ENCODE measurements around the gene IPP.
"Not testable (repeated sequence)": the region's sequence is repeated elsewhere in the genome, so short reads cannot be mapped to it uniquely, and the experiment has no call there.

Gene IPP

GRCh38 chr1:45739641-45740156, 10.8 kb downstream of the IPP start:
- not testable (repeated sequence) for H2AK5ac ChIP-seq (ENCODE audit: low read length); H4K8ac ChIP-seq (ENCODE audit: low read depth, low read length); H3K4ac ChIP-seq (ENCODE audit: low read depth, low read length); H4K12ac ChIP-seq (ENCODE audit: low read depth, low read length); H3K36me3 ChIP-seq (ENCODE audit: control insufficient read depth in 1 of 2, insufficient read depth in 2 of 2, low read length in 2 of 2); H3K79me1 ChIP-seq (ENCODE audit: low read length); H2BK120ac ChIP-seq (ENCODE audit: insufficient read depth, low read length, poor library complexity); H3K27me3 ChIP-seq (ENCODE audit: insufficient read depth, low read length); H3K18ac ChIP-seq (ENCODE audit: low read length); H3K14ac ChIP-seq (ENCODE audit: low read length); H3K23ac ChIP-seq (ENCODE audit: low read length); H2BK12ac ChIP-seq (ENCODE audit: low read length); H4K91ac ChIP-seq (ENCODE audit: low read depth, low read length); H3K4me2 ChIP-seq (ENCODE audit: low read length); H3K4me1 ChIP-seq (ENCODE audit: control insufficient read depth in 1 of 2, insufficient read depth in 2 of 2, low read length in 2 of 2); H3K27ac ChIP-seq (ENCODE audit: low read depth, low read length); H2BK5ac ChIP-seq (ENCODE audit: low read depth, low read length, poor library complexity); DNase-seq; H3K4me3 ChIP-seq (ENCODE audit: low read depth, low read length); H3K79me2 ChIP-seq (ENCODE audit: control insufficient read depth, insufficient read depth, low read length, poor library complexity); H2AFZ ChIP-seq (ENCODE audit: insufficient read depth, low read length, poor library complexity); H3K9ac ChIP-seq (ENCODE audit: low read length); H3K9me3 ChIP-seq (ENCODE audit: insufficient read depth, low read depth, low read length)
- no CpG with 5 or more reads among the region's 5 CpGs for WGBS (ENCODE audit: extremely low coverage, insufficient coverage, insufficient read length)

- no CpG with 5 or more reads among the region's 4 CpGs for WGBS (ENCODE audit: extremely low coverage, insufficient coverage, insufficient read length)
- no peak overlapping the region for H3K4me2 ChIP-seq (ENCODE audit: low read length)
- DNase-seq: no peak
Observed at GRCh38 chr1:45739137-45739536, 11.3 kb downstream of the IPP start.

GRCh38 chr1:45730780-45731319, 19.6 kb downstream of the IPP start:
- no peak overlapping the region for H3K18ac ChIP-seq (ENCODE audit: low read length)
- H3K27ac ChIP-seq (ENCODE audit: low read depth, low read length): no peak overlapping the region
- H2BK12ac ChIP-seq (ENCODE audit: low read length): peak overlapping the region; percentile 91
- peaks cover 0 to 6% of the 10 kb centered on the region in 2 experiments for H3K36me3 ChIP-seq (ENCODE audit: control insufficient read depth in 1 of 2, insufficient read depth in 2 of 2, low read length in 2 of 2)
- H4K8ac ChIP-seq (ENCODE audit: low read depth, low read length): no peak overlapping the region
- no peaks in the 10 kb centered on the region for H3K79me1 ChIP-seq (ENCODE audit: low read length)
- H3K4me1 ChIP-seq (ENCODE audit: control insufficient read depth in 1 of 2, insufficient read depth in 2 of 2, low read length in 2 of 2): peaks cover 8 to 9% of the 10 kb centered on the region in 2 experiments
- H2BK5ac ChIP-seq (ENCODE audit: low read depth, low read length, poor library complexity): no peak overlapping the region
- H3K14ac ChIP-seq (ENCODE audit: low read length): no peak overlapping the region
- H3K4me3 ChIP-seq (ENCODE audit: low read depth, low read length): no peak overlapping the region
- no peak overlapping the region for H2AFZ ChIP-seq (ENCODE audit: insufficient read depth, low read length, poor library complexity)
- no peak overlapping the region for H3K9ac ChIP-seq (ENCODE audit: low read length)
- no peak overlapping the region for H2AK5ac ChIP-seq (ENCODE audit: low read length)
- H2BK120ac ChIP-seq (ENCODE audit: insufficient read depth, low read length, poor library complexity): peak overlapping the region; percentile 62
- peak; percentile 19 to 62 for DNase-seq
- H4K91ac ChIP-seq (ENCODE audit: low read depth, low read length): no peak overlapping the region
- no peak overlapping the region for H3K4ac ChIP-seq (ENCODE audit: low read depth, low read length)
- no peak overlapping the region for H3K23ac ChIP-seq (ENCODE audit: low read length)
- no peak overlapping the region for H3K4me2 ChIP-seq (ENCODE audit: low read length)
- WGBS (ENCODE audit: extremely low coverage, insufficient coverage, insufficient read length): no CpG with 5 or more reads among the region's 1 CpG
- H3K9me3 ChIP-seq (ENCODE audit: insufficient read depth, low read depth, low read length): no peaks in the 10 kb centered on the region
- no peak overlapping the region for H4K12ac ChIP-seq (ENCODE audit: low read depth, low read length)
- no peaks in the 10 kb centered on the region for H3K79me2 ChIP-seq (ENCODE audit: control insufficient read depth, insufficient read depth, low read length, poor library complexity)
- H3K27me3 ChIP-seq (ENCODE audit: insufficient read depth, low read length): no peaks in the 10 kb centered on the region

More at GRCh38 chr1:45739137-45739536, 11.3 kb downstream of the IPP start:
- Histone ChIP-seq H3K9me3 (ENCODE audit: insufficient read depth, low read depth, low read length) (no peaks in the 10 kb centered on the region), H2BK120ac (ENCODE audit: insufficient read depth, low read length, poor library complexity) (no peak overlapping the region), H3K36me3 (ENCODE audit: control insufficient read depth in 1 of 2, insufficient read depth in 2 of 2, low read length in 2 of 2) (peaks cover 2 to 3% of the 10 kb centered on the region in 2 experiments), H3K23ac (ENCODE audit: low read length) (no peak overlapping the region), H3K79me2 (ENCODE audit: control insufficient read depth, insufficient read depth, low read length, poor library complexity) (no peaks in the 10 kb centered on the region), H3K4me3 (ENCODE audit: low read depth, low read length) (no peak overlapping the region), H3K27me3 (ENCODE audit: insufficient read depth, low read length) (no peaks in the 10 kb centered on the region), H3K79me1 (ENCODE audit: low read length) (no peaks in the 10 kb centered on the region), H2BK12ac (ENCODE audit: low read length) (no peak overlapping the region), H4K12ac (ENCODE audit: low read depth, low read length) (no peak overlapping the region), H2AFZ (ENCODE audit: insufficient read depth, low read length, poor library complexity) (no peak overlapping the region), H3K14ac (ENCODE audit: low read length) (no peak overlapping the region), H3K4ac (ENCODE audit: low read depth, low read length) (no peak overlapping the region), H2AK5ac (ENCODE audit: low read length) (no peak overlapping the region), H4K8ac (ENCODE audit: low read depth, low read length) (no peak overlapping the region), H3K27ac (ENCODE audit: low read depth, low read length) (no peak overlapping the region), H4K91ac (ENCODE audit: low read depth, low read length) (no peak overlapping the region), H3K4me1 (ENCODE audit: control insufficient read depth in 1 of 2, insufficient read depth in 2 of 2, low read length in 2 of 2) (no peaks in the 10 kb centered on the region), H3K9ac (ENCODE audit: low read length) (no peak overlapping the region), H2BK5ac (ENCODE audit: low read depth, low read length, poor library complexity) (no peak overlapping the region), H3K18ac (ENCODE audit: low read length) (no peak overlapping the region)

GRCh38 chr1:45730075-45730779, 20.2 kb downstream of the IPP start:
- Histone ChIP-seq H2BK5ac (ENCODE audit: low read depth, low read length, poor library complexity) (no peak overlapping the region), H3K14ac (ENCODE audit: low read length) (no peak overlapping the region), H3K79me1 (ENCODE audit: low read length) (no peaks in the 10 kb centered on the region), H3K4me2 (ENCODE audit: low read length) (no peak overlapping the region), H3K4ac (ENCODE audit: low read depth, low read length) (no peak overlapping the region), H3K18ac (ENCODE audit: low read length) (no peak overlapping the region), H3K79me2 (ENCODE audit: control insufficient read depth, insufficient read depth, low read length, poor library complexity) (no peaks in the 10 kb centered on the region), H2AFZ (ENCODE audit: insufficient read depth, low read length, poor library complexity) (no peak overlapping the region), H3K4me1 (ENCODE audit: control insufficient read depth in 1 of 2, insufficient read depth in 2 of 2, low read length in 2 of 2) (peaks cover 8 to 9% of the 10 kb centered on the region in 2 experiments), H3K4me3 (ENCODE audit: low read depth, low read length) (no peak overlapping the region), H3K27me3 (ENCODE audit: insufficient read depth, low read length) (no peaks in the 10 kb centered on the region), H4K12ac (ENCODE audit: low read depth, low read length) (no peak overlapping the region), H4K8ac (ENCODE audit: low read depth, low read length) (no peak overlapping the region), H2BK12ac (ENCODE audit: low read length) (no peak overlapping the region), H2BK120ac (ENCODE audit: insufficient read depth, low read length, poor library complexity) (no peak overlapping the region), H3K9ac (ENCODE audit: low read length) (no peak overlapping the region), H3K23ac (ENCODE audit: low read length) (no peak overlapping the region), H2AK5ac (ENCODE audit: low read length) (no peak overlapping the region), H3K9me3 (ENCODE audit: insufficient read depth, low read depth, low read length) (no peaks in the 10 kb centered on the region), H3K36me3 (ENCODE audit: control insufficient read depth in 1 of 2, insufficient read depth in 2 of 2, low read length in 2 of 2) (peaks cover 0 to 6% of the 10 kb centered on the region in 2 experiments), H4K91ac (ENCODE audit: low read depth, low read length) (no peak overlapping the region), H3K27ac (ENCODE audit: low read depth, low read length) (no peak overlapping the region)
- DNase-seq: peak; percentile 87 to 99
- WGBS (ENCODE audit: extremely low coverage, insufficient coverage, insufficient read length): 100% methylated on average over 1 of the region's 3 CpGs
